ENCODE results near the gene DCTN2. TPM values are rescaled to one million over a fixed set of nuclear protein-coding genes. Genes with fewer than 3 reads are reported as not detected.
"Not testable (repeated sequence)": the region's sequence is repeated elsewhere in the genome, so short reads cannot be mapped to it uniquely, and the experiment has no call there.

DCTN2 gene
- 108 TPM for total RNA-seq
- polyA plus RNA-seq (ENCODE audit: insufficient read depth in 1 of 8, insufficient read length in 8 of 8, low replicate concordance in 1 of 8), result 100 to 1,000 TPM; 139 to 174 (median 155) TPM
- long read RNA-seq, donor 1, transcript DCTN2-209 (14 exons, 2,061 nt), result major isoform, 8 of 15 reads
- long read RNA-seq, donor 1, partial matches to known transcripts, result 0 of 15 reads
- long read RNA-seq, donor 1, other reads (novel, unspliced or antisense), result 5 of 15 reads
- long read RNA-seq, donor 2, partial matches to known transcripts, result 0 of 4 reads
- long read RNA-seq, donor 2, other reads (novel, unspliced or antisense), result 0 of 4 reads
- long read RNA-seq, donor 3, transcript DCTN2-209 (14 exons, 2,061 nt), result major isoform, 20 of 41 reads
- long read RNA-seq, donor 3, partial matches to known transcripts, result 9 of 41 reads
- long read RNA-seq, donor 3, other reads (novel, unspliced or antisense), result 12 of 41 reads
- long read RNA-seq, donor 4, transcript DCTN2-209 (14 exons, 2,061 nt), result major isoform, 9 of 20 reads
- long read RNA-seq, donor 4, partial matches to known transcripts, result 0 of 20 reads
- long read RNA-seq, donor 4, other reads (novel, unspliced or antisense), result 6 of 20 reads
- long read RNA-seq, donor 5, transcript DCTN2-209 (14 exons, 2,061 nt), result major isoform, 35 of 69 reads
- long read RNA-seq, donor 5, transcript DCTN2-207 (5 exons, 566 nt), result minor isoform, 7 of 69 reads
- long read RNA-seq, donor 5, partial matches to known transcripts, result 0 of 69 reads
- long read RNA-seq, donor 5, other reads (novel, unspliced or antisense), result 27 of 69 reads
- long read RNA-seq, donor 6, transcript DCTN2-209 (14 exons, 2,061 nt), result major isoform, 36 of 68 reads
- long read RNA-seq, donor 6, transcript DCTN2-207 (5 exons, 566 nt), result minor isoform, 9 of 68 reads
- long read RNA-seq, donor 6, partial matches to known transcripts, result 5 of 68 reads
- long read RNA-seq, donor 6, other reads (novel, unspliced or antisense), result 16 of 68 reads
- long read RNA-seq, donor 7, transcript DCTN2-207 (5 exons, 566 nt), result minor isoform, 5 of 40 reads
- long read RNA-seq, donor 7, transcript DCTN2-209 (14 exons, 2,061 nt), result major isoform, 21 of 40 reads
- long read RNA-seq, donor 7, partial matches to known transcripts, result 0 of 40 reads
- long read RNA-seq, donor 7, other reads (novel, unspliced or antisense), result 11 of 40 reads
- long read RNA-seq, donor 8, transcript DCTN2-209 (14 exons, 2,061 nt), result major isoform, 22 of 43 reads
- long read RNA-seq, donor 8, partial matches to known transcripts, result 0 of 43 reads
- long read RNA-seq, donor 8, other reads (novel, unspliced or antisense), result 16 of 43 reads
- long read RNA-seq, donor 9, transcript DCTN2-209 (14 exons, 2,061 nt), result major isoform, 15 of 29 reads
- long read RNA-seq, donor 9, partial matches to known transcripts, result 0 of 29 reads
- long read RNA-seq, donor 9, other reads (novel, unspliced or antisense), result 10 of 29 reads
- long read RNA-seq, donor 10, transcript DCTN2-209 (14 exons, 2,061 nt), result major isoform, 22 of 60 reads
- long read RNA-seq, donor 10, transcript DCTN2-207 (5 exons, 566 nt), result minor isoform, 9 of 60 reads
- long read RNA-seq, donor 10, partial matches to known transcripts, result 6 of 60 reads
- long read RNA-seq, donor 10, other reads (novel, unspliced or antisense), result 22 of 60 reads
- long read RNA-seq, donor 11, transcript DCTN2-209 (14 exons, 2,061 nt), result major isoform, 15 of 31 reads
- long read RNA-seq, donor 11, transcript DCTN2-207 (5 exons, 566 nt), result minor isoform, 6 of 31 reads
- long read RNA-seq, donor 11, partial matches to known transcripts, result 0 of 31 reads
- long read RNA-seq, donor 11, other reads (novel, unspliced or antisense), result 10 of 31 reads

DNA sequence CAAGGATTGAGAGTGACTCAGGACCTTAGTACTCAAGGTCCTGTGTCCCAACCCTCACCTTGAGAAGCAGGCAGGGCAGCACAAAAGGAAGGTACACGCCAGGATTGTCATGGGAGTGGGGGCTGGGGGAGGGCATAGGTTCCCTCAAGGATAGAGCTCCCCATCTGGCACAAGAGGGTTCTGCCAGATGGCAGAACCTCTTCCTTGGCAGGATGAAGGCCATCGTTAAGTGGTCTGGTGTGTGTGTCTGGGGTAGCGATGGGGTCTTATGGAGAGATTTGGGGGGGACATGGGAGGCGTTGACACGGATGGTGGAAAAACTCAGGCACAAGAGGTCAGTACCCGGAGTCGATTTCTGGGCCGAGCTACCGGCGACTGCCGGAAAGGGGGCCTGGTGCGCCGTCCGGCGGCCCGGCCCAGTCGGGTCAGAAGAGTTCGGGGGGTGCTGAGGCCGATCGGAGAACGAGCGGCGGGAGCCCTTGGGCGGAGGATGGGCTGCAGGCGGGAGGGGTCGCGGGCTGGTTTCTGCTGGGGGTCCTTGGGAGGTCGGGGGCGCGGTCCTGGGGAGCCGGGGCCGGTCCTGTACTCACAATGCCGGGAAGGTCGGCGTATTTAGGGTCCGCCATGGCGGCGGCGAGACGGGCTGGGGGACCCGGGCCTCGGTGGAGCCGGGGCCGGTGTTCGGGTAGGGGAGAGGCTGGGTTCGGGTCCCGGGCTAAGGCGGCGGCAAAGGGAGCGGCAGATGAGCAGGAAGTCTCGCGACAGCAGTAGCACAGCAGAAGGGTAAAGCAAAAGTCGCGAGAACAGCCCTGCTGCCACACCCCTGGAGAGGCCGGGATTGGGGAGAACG, at the start of gene DCTN2:
TSS of gene DCTN2 (minus strand) at position 755 of the 850 bp plus-strand sequence. CDS start at position 626, 129 bp downstream.
- Histone ChIP-seq H3K27ac (ENCODE audit: low read length) (peak within 1 kb of the TSS; percentile 78), H3K9me3 (replicated peaks; ENCODE audit: control insufficient read depth, low read depth, low read length) (no peaks in the 10 kb centered on the region), H3K36me3 (ENCODE audit: control insufficient read depth, insufficient read depth, low read length) (peaks cover 5% of the 10 kb centered on the region), H3K4me3 (ENCODE audit: low read length) (peak within 1 kb of the TSS; percentile 99), H3K4me1 (ENCODE audit: control insufficient read depth, insufficient read depth, low read length) (peaks cover 13% of the 10 kb centered on the region), H3K27me3 (ENCODE audit: control insufficient read depth, insufficient read depth, low read length) (peaks cover 33% of the 10 kb centered on the region)
- WGBS (ENCODE audit: insufficient coverage), result under 1% methylated on average over 56 of the region's 56 CpGs
- DNase-seq, result peak; percentile 99

DNA sequence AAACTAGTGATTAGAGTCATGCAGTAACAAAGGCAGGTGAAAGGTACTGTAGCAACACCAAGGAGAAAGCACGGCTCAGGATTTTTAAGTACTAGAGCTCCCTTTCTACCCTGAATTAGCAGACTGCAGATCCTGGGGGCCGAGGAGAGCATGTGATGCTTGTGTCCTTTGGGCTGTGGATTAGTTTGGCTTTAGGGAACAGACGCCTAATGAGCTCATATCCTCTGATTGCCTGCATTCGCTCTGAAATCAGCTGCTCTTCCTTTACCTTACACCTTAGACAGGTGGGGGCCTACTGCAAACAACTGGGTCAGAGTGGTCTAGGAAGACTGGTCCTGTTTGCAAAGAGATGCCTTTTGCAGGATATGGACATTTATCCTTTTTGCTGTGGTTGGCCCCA, 46.2 kb upstream of the DCTN2 start:
- Histone ChIP-seq H3K27me3 (ENCODE audit: control insufficient read depth, insufficient read depth, low read length) (peaks cover 7% of the 10 kb centered on the region), H3K4me1 (ENCODE audit: control insufficient read depth, insufficient read depth, low read length) (peaks cover 16% of the 10 kb centered on the region), H3K36me3 (ENCODE audit: control insufficient read depth, insufficient read depth, low read length) (peaks cover 13% of the 10 kb centered on the region), H3K9me3 (replicated peaks; ENCODE audit: control insufficient read depth, low read depth, low read length) (no peaks in the 10 kb centered on the region), H3K4me3 (ENCODE audit: low read length) (no peak overlapping the region), H3K27ac (ENCODE audit: low read length) (no peak overlapping the region)
- no CpG with 5 or more reads among the region's 4 CpGs for WGBS (ENCODE audit: insufficient coverage)
- no peak for DNase-seq

DNA sequence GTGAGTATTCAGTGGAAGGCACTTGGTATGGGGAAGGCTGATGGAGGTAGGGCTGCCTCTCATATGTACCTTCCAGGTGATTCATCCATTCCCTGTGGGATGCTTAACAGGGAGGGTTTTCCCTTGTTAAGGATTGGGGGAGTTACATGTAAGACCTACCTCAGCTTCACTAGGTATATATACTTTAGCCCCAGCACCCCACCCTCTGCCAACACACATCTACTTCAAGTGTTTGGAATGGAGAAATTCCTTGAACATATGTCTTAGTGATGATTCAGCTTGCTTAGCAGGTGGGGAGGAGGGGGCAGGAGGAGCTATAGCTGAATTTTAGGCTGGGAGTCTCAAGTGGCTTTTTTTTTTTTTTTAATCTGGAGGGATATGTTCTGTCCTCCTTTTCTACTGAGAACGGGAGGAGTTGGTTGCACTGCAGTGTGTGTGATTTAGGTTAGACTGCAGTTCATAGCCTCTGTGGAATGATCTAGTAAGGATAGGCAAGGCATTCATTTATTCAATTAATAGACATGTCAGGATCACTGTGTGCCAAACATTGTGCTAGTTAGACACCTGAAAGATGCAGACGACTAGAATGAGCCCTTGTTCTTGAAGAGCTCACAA, 45.7 kb upstream of the DCTN2 start:
- Histone ChIP-seq H3K4me3 (ENCODE audit: low read length) (no peak overlapping the region), H3K27me3 (ENCODE audit: control insufficient read depth, insufficient read depth, low read length) (peaks cover 11% of the 10 kb centered on the region)
- 60% methylated on average over 1 of the region's 2 CpGs for WGBS (ENCODE audit: insufficient coverage)

DNA sequence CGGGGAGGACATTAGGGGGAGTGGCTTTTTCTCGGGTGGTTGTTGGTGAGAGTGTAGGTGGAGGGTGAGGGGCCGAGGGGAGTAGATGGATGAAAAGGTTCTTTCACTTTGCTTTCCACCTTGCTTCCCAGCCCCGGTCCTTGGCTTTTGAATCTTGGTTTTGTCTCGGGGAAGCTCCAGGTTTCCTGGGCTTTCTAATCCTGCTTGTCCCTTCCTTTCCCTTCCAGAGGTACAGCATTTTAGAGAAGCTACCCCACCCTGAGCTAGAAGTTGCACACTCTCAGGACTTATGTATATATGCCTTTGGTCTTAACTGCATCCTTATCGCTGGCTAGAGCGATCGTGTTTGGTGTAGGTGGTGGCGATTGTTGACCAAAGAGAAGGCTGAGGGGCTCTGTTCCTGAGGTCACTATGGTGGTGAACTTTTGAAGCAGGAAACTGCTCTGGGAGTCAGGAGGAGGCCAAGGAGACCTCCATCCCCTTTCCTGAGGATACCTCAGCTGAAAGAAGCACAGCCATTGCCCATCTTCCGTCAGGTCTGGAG, 44.9 kb upstream of the DCTN2 start:
- Histone ChIP-seq H3K36me3 (ENCODE audit: control insufficient read depth, insufficient read depth, low read length) (peaks cover 10% of the 10 kb centered on the region), H3K4me3 (ENCODE audit: low read length) (peak overlapping the region; percentile 88), H3K27me3 (ENCODE audit: control insufficient read depth, insufficient read depth, low read length) (peaks cover 17% of the 10 kb centered on the region), H3K4me1 (ENCODE audit: control insufficient read depth, insufficient read depth, low read length) (peaks cover 16% of the 10 kb centered on the region), H3K27ac (ENCODE audit: low read length) (no peak overlapping the region), H3K9me3 (replicated peaks; ENCODE audit: control insufficient read depth, low read depth, low read length) (no peaks in the 10 kb centered on the region)
- no peak for DNase-seq
- no CpG with 5 or more reads among the region's 10 CpGs for WGBS (ENCODE audit: insufficient coverage)

More for the DNA sequence above, 45.7 kb upstream of the DCTN2 start:
- no peaks in the 10 kb centered on the region for H3K9me3 ChIP-seq (replicated peaks; ENCODE audit: control insufficient read depth, low read depth, low read length)
- H3K4me1 ChIP-seq (ENCODE audit: control insufficient read depth, insufficient read depth, low read length), result peaks cover 16% of the 10 kb centered on the region
- no peak overlapping the region for H3K27ac ChIP-seq (ENCODE audit: low read length)
- H3K36me3 ChIP-seq (ENCODE audit: control insufficient read depth, insufficient read depth, low read length), result peaks cover 13% of the 10 kb centered on the region
- no peak for DNase-seq

DNA sequence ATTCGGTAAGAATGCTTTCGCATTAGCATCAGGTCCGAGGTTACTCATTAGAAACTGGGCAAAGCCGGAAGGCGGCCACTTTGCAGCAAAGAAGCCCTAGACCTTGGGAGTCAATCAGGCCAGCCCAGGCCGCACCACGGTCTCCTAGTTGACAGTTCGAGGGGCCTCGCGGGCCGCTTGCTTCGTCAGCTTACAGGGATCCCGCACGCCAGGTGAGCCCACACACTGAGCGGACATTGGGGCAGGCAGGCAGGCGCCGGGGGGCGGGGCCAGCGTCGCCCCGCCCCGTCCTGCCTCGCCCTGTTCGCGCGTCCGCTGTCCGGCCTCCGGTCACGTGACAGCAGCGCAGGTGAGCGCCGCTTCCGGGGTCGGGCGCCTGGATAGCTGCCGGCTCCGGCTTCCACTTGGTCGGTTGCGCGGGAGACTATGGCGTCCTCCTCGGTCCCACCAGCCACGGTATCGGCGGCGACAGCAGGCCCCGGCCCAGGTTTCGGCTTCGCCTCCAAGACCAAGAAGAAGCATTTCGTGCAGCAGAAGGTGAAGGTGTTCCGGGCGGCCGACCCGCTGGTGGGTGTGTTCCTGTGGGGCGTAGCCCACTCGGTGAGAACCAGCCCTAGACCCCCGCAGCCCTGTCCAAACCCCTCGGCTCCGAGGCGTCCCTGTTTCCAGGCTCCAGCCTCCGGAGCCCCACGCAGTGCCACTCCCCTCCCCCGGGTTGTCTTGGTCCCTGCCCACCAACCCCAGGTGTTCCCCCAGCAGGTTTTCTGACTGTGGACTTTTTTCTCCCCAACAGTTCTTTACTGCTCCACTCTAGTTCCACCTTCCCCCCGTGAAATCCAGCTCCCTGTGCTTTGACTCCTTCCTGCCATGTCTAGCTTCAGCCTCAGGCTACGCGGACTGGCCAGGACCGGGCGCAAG, 44.1 kb upstream of the DCTN2 start, which contains the start of gene PIP4K2C:
TSS of gene PIP4K2C (plus strand) at position 329 of the 918 bp plus-strand sequence. CDS start at position 427, 98 bp downstream.
- Histone ChIP-seq H3K4me3 (ENCODE audit: low read length) (peak within 1 kb of the TSS; percentile 88), H3K36me3 (ENCODE audit: control insufficient read depth, insufficient read depth, low read length) (peaks cover 8% of the 10 kb centered on the region), H3K9me3 (replicated peaks; ENCODE audit: control insufficient read depth, low read depth, low read length) (no peaks in the 10 kb centered on the region), H3K27me3 (ENCODE audit: control insufficient read depth, insufficient read depth, low read length) (peaks cover 18% of the 10 kb centered on the region), H3K4me1 (ENCODE audit: control insufficient read depth, insufficient read depth, low read length) (peaks cover 16% of the 10 kb centered on the region), H3K27ac (ENCODE audit: low read length) (peak within 1 kb of the TSS; percentile 55)
- DNase-seq, result peak; percentile 75
- WGBS (ENCODE audit: insufficient coverage), result under 1% methylated on average over 64 of the region's 69 CpGs

DNA sequence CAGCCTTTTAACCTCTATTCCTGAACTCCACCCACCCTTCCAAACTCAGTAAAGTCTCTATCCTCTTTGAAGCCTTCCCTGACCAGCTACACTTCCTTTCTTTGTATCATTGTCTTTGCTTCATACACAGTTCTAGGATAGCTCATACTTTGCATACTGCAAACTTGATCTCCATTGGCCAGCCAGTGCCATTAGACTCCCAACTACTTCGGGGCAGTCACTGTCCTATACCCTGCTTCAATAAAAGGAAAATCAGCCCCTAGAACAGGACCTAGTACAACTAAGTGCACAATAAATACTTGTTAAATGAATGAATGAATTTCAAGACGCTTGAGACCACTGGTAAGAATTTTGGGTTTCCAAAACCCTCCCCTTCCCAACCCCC, 43.5 kb upstream of the DCTN2 start:
- H3K27ac ChIP-seq (ENCODE audit: low read length), result no peak overlapping the region
- WGBS (ENCODE audit: insufficient coverage), result no CpG with 5 or more reads among the region's 2 CpGs
- peaks cover 22% of the 10 kb centered on the region for H3K27me3 ChIP-seq (ENCODE audit: control insufficient read depth, insufficient read depth, low read length)
- no peaks in the 10 kb centered on the region for H3K9me3 ChIP-seq (replicated peaks; ENCODE audit: control insufficient read depth, low read depth, low read length)
- H3K4me1 ChIP-seq (ENCODE audit: control insufficient read depth, insufficient read depth, low read length), result peaks cover 16% of the 10 kb centered on the region
- DNase-seq, result no peak
- H3K36me3 ChIP-seq (ENCODE audit: control insufficient read depth, insufficient read depth, low read length), result peaks cover 3% of the 10 kb centered on the region
- peak overlapping the region; percentile 88 for H3K4me3 ChIP-seq (ENCODE audit: low read length)

- WGBS (ENCODE audit: insufficient coverage), result 88% methylated on average over 9 of the region's 15 CpGs
These were observed 42.1 kb upstream of the DCTN2 start for GRCh38 chr12:57588951-57589610.

More at GRCh38 chr12:57588951-57589610, 42.1 kb upstream of the DCTN2 start:
- DNase-seq; H3K9me3 ChIP-seq (replicated peaks; ENCODE audit: control insufficient read depth, low read depth, low read length); H3K4me3 ChIP-seq (ENCODE audit: low read length); H3K27ac ChIP-seq (ENCODE audit: low read length); H3K36me3 ChIP-seq (ENCODE audit: control insufficient read depth, insufficient read depth, low read length): not testable (repeated sequence)
- Histone ChIP-seq H3K4me1 (ENCODE audit: control insufficient read depth, insufficient read depth, low read length) (peaks cover 16% of the 10 kb centered on the region), H3K27me3 (ENCODE audit: control insufficient read depth, insufficient read depth, low read length) (peaks cover 31% of the 10 kb centered on the region)

All from muscle of leg (tissue), 16 donors.